Ecto neural progenitor cell (in vitro differentiated cells): Measurements from ENCODE around the gene IKZF5.
A peak's percentile ranks its signal among the peaks of the same experiment; 100 is the strongest.

Experiments
- DNase-seq: peaks from one replicate; pipeline ENCODE4 v3.0.0-alpha.2; 2018; ENCODE audit warnings: low spot score

IKZF5 gene

GRCh38 chr10:122980209-122981065, 28.2 kb downstream of the IKZF5 start, which contains the start of gene PSTK:
PSTK (plus strand) TSS chr10:122980401; CDS start chr10:122980480, 79 bp downstream.
- peak; percentile 94 for DNase-seq

- no peak for DNase-seq
Measured at GRCh38 chr10:122974543-122975064, 34.0 kb downstream of the IKZF5 start.

- DNase-seq: no peak
Measured at GRCh38 chr10:122974023-122974422, 34.6 kb downstream of the IKZF5 start.

GRCh38 chr10:122968698-122969097, 39.9 kb downstream of the IKZF5 start:
- DNase-seq: no peak

GRCh38 chr10:122966879-122967278, 41.7 kb downstream of the IKZF5 start:
- DNase-seq: no peak

GRCh38 chr10:122962405-122962804, 46.2 kb downstream of the IKZF5 start:
- no peak for DNase-seq

GRCh38 chr10:122957474-122957873, 51.1 kb downstream of the IKZF5 start:
- DNase-seq: no peak

- no peak for DNase-seq
Measured at GRCh38 chr10:122955892-122956291, 52.7 kb downstream of the IKZF5 start.

- DNase-seq: no peak
Measured at GRCh38 chr10:122954731-122955050, 53.9 kb downstream of the IKZF5 start.

- DNase-seq: peak; percentile 98
Measured at GRCh38 chr10:122953902-122954730, 54.5 kb downstream of the IKZF5 start, which contains the start of gene C10orf88. C10orf88 (minus strand) TSS chr10:122954227; CDS start chr10:122954178, 49 bp downstream.

GRCh38 chr10:122949296-122949695, 59.3 kb downstream of the IKZF5 start:
- DNase-seq: no peak
